ENCODE results near the gene ERFL. TPM values are rescaled to one million over a fixed set of nuclear protein-coding genes. Genes with fewer than 3 reads are reported as not detected.
A peak's percentile ranks its signal among the peaks of the same experiment; 100 is the strongest.

The ERFL gene
- total RNA-seq, 2 experiments from 2014 or later, result 1.6 to 6.8 TPM

DNA sequence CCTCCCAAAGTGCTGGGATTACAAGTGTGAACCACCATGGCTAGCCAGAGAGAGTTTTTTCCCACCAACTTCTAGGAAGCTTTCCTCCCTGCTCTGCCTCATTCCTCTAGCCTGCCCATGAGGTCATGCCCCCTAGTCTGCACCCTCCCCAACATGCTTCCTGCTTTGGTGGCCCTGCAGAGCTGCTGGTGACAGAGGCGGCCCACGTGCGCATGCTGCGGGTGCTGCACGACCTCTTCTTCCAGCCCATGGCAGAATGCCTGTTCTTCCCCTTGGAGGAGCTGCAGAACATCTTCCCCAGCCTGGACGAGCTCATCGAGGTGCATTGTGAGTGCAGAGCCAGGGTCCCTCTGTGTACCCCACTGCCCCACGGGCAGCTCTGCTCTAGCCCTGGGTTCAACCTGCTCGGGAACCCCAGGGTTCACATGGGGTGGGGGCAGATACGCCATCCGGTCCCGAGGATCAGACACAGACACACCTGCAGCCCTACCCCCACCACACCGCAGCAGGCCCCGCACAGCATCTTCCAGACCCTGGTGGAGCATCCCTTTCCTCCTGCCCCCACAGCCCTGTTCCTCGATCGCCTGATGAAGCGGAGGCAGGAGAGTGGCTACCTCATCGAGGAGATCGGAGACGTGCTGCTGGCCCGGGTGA lies 26.4 kb downstream of the ERFL start:
- H3K4me1 ChIP-seq (ENCODE audit: insufficient read depth, low read length, poor library complexity, severe bottlenecking), result no peaks in the 10 kb centered on the region
- no peaks in the 10 kb centered on the region for H3K9me3 ChIP-seq (ENCODE audit: low read length)
- no peak overlapping the region for H3K27ac ChIP-seq (ENCODE audit: low read depth, low read length, poor library complexity, severe bottlenecking)
- DNase-seq (ENCODE audit: low spot score), result no peak
- H3K4me3 ChIP-seq (ENCODE audit: low read depth, low read length, poor library complexity, severe bottlenecking), result no peak overlapping the region
- BruUV-seq (replicated peaks), result no TSS peak
- H3K4me2 ChIP-seq (ENCODE audit: low read length), result no peak overlapping the region
- TF ChIP-seq, protein P1, sequence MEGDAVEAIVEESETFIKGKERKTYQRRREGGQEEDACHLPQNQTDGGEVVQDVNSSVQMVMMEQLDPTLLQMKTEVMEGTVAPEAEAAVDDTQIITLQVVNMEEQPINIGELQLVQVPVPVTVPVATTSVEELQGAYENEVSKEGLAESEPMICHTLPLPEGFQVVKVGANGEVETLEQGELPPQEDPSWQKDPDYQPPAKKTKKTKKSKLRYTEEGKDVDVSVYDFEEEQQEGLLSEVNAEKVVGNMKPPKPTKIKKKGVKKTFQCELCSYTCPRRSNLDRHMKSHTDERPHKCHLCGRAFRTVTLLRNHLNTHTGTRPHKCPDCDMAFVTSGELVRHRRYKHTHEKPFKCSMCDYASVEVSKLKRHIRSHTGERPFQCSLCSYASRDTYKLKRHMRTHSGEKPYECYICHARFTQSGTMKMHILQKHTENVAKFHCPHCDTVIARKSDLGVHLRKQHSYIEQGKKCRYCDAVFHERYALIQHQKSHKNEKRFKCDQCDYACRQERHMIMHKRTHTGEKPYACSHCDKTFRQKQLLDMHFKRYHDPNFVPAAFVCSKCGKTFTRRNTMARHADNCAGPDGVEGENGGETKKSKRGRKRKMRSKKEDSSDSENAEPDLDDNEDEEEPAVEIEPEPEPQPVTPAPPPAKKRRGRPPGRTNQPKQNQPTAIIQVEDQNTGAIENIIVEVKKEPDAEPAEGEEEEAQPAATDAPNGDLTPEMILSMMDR (conservative IDR thresholded peaks at IDR 0.05; ENCODE audit: low read length), result no peak
- no peak for TF ChIP-seq EZH2phosphoT487 (IDR thresholded peaks at IDR 0.05; ENCODE audit: borderline replicate concordance, low read depth, low read length)
- no peaks in the 10 kb centered on the region for H4K20me1 ChIP-seq (ENCODE audit: insufficient read depth, low read length)
- H2AFZ ChIP-seq (ENCODE audit: low read length), result no peak overlapping the region
- no peaks in the 10 kb centered on the region for H3K79me2 ChIP-seq (ENCODE audit: insufficient read depth, low read depth, low read length)
- ChIA-PET CTCF (ENCODE audit: unreplicated experiment) (interaction anchor here (0.5 kb wide), 1 partner anchor 1149 kb away, joined by 3 read pairs; no protein-coding TSS in a partner anchor), POLR2A (no interaction called here)
- intact Hi-C loops (cut with micrococcal nuclease; ENCODE audit: unreplicated experiment), result no loop called here
- peaks cover 93% of the 10 kb centered on the region for H3K36me3 ChIP-seq (ENCODE audit: insufficient read depth, low read length)
- H3K9me2 ChIP-seq (ENCODE audit: insufficient read depth, low read length), result no peaks in the 10 kb centered on the region

GRCh38 chr19:41898235-41898634 lies 30.0 kb downstream of the ERFL start:
- Histone ChIP-seq H3K9me2 (ENCODE audit: insufficient read depth, low read length) (no peaks in the 10 kb centered on the region), H3K4me1 (ENCODE audit: insufficient read depth, low read length, poor library complexity, severe bottlenecking) (peaks cover 22% of the 10 kb centered on the region), H3K4me2 (ENCODE audit: low read length) (no peak overlapping the region), H3K4me3 (ENCODE audit: low read depth, low read length, poor library complexity, severe bottlenecking) (no peak overlapping the region), H3K36me3 (ENCODE audit: insufficient read depth, low read length) (peaks cover 85% of the 10 kb centered on the region), H3K27ac (ENCODE audit: low read depth, low read length, poor library complexity, severe bottlenecking) (no peak overlapping the region), H4K20me1 (ENCODE audit: insufficient read depth, low read length) (no peaks in the 10 kb centered on the region), H3K9me3 (ENCODE audit: low read length) (no peaks in the 10 kb centered on the region), H3K79me2 (ENCODE audit: insufficient read depth, low read depth, low read length) (no peaks in the 10 kb centered on the region), H2AFZ (ENCODE audit: low read length) (no peak overlapping the region)
- intact Hi-C loops (cut with micrococcal nuclease; ENCODE audit: unreplicated experiment), result no loop called here
- TF ChIP-seq, protein P1 (conservative IDR thresholded peaks at IDR 0.05; ENCODE audit: low read length), result no peak
- TF ChIP-seq EZH2phosphoT487 (IDR thresholded peaks at IDR 0.05; ENCODE audit: borderline replicate concordance, low read depth, low read length), result no peak
- ChIA-PET POLR2A (no interaction called here), CTCF (ENCODE audit: unreplicated experiment) (no interaction called here)
- no peak for DNase-seq (ENCODE audit: low spot score)
- BruUV-seq (replicated peaks), result no TSS peak

GRCh38 chr19:41897820-41898219 lies 30.4 kb downstream of the ERFL start:
- no peaks in the 10 kb centered on the region for H3K79me2 ChIP-seq (ENCODE audit: insufficient read depth, low read depth, low read length)
- no peak for TF ChIP-seq EZH2phosphoT487 (IDR thresholded peaks at IDR 0.05; ENCODE audit: borderline replicate concordance, low read depth, low read length)
- TF ChIP-seq, protein P1 (conservative IDR thresholded peaks at IDR 0.05; ENCODE audit: low read length), result no peak
- no peak for DNase-seq (ENCODE audit: low spot score)
- peaks cover 22% of the 10 kb centered on the region for H3K4me1 ChIP-seq (ENCODE audit: insufficient read depth, low read length, poor library complexity, severe bottlenecking)
- intact Hi-C loops (cut with micrococcal nuclease; ENCODE audit: unreplicated experiment), result no loop called here
- no peaks in the 10 kb centered on the region for H3K9me3 ChIP-seq (ENCODE audit: low read length)
- H3K36me3 ChIP-seq (ENCODE audit: insufficient read depth, low read length), result peaks cover 84% of the 10 kb centered on the region
- H3K9me2 ChIP-seq (ENCODE audit: insufficient read depth, low read length), result no peaks in the 10 kb centered on the region
- H3K27ac ChIP-seq (ENCODE audit: low read depth, low read length, poor library complexity, severe bottlenecking), result no peak overlapping the region
- no peak overlapping the region for H2AFZ ChIP-seq (ENCODE audit: low read length)
- H3K4me2 ChIP-seq (ENCODE audit: low read length), result no peak overlapping the region
- ChIA-PET POLR2A (no interaction called here), CTCF (ENCODE audit: unreplicated experiment) (no interaction called here)
- H4K20me1 ChIP-seq (ENCODE audit: insufficient read depth, low read length), result no peaks in the 10 kb centered on the region
- no peak overlapping the region for H3K4me3 ChIP-seq (ENCODE audit: low read depth, low read length, poor library complexity, severe bottlenecking)
- BruUV-seq (replicated peaks), result TSS peak; percentile 65

Data from OCI-LY7 (cell line).